Hippocampal formation (tissue), 2 donors: Measurements from ENCODE around the gene SCN1B.
A peak's percentile ranks its signal among the peaks of the same experiment; 100 is the strongest.

Experiments used
- DNase-seq, 2 donors: peaks; one replicate each; lab custom pipeline; 2025; lab: John Stamatoyannopoulos, UW

Gene SCN1B

GRCh38 chr19:35053667-35054293, 23.5 kb downstream of the SCN1B start:
- no peak for DNase-seq

GRCh38 chr19:35054626-35055025, 24.4 kb downstream of the SCN1B start:
- no peak for DNase-seq

GRCh38 chr19:35055715-35056179, 25.5 kb downstream of the SCN1B start:
- DNase-seq = no peak

DNA sequence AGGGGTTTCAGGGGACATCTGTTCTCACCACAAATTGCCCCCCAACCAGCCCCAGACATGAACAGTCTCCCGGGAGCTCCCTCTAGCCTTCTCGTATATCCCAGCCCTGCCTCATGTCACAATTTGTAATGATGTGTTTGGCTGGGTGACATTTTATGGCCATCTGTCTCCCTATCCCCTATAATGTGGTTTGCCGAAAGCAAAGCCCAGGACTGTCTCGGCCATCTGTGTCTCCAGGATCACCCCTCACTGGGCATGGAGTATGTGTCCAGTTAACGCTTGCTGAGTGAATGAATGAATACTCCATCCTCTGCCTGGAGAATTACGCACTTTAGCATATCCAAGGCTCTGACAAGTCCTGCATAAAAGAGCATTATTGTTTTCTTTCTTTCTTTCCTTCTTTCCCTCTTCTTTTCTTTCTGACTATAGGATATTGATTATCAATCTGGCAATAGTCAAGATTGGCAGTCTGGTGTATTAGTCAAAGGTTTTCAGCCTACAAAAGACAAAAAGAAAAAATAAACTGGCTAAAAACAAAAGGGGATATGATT, 26.3 kb downstream of the SCN1B start:
- DNase-seq = no peak

DNA sequence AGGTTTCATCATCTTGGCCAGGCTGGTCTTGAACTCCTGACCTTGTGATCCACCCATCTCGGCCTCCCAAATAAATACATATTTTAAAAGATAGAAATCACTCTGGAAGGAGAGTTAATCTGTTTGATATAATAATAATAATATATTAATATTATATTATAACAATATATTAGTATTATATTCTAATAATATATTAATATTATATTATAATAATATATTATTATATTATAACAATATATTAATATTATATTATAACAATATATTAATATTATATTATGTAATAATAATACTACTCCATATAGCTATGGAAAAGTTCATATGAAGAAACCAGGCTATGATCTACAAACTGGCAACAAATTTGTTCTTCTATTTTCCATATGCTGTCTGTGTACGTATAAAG, 28.1 kb downstream of the SCN1B start:
- no peak for DNase-seq

DNA sequence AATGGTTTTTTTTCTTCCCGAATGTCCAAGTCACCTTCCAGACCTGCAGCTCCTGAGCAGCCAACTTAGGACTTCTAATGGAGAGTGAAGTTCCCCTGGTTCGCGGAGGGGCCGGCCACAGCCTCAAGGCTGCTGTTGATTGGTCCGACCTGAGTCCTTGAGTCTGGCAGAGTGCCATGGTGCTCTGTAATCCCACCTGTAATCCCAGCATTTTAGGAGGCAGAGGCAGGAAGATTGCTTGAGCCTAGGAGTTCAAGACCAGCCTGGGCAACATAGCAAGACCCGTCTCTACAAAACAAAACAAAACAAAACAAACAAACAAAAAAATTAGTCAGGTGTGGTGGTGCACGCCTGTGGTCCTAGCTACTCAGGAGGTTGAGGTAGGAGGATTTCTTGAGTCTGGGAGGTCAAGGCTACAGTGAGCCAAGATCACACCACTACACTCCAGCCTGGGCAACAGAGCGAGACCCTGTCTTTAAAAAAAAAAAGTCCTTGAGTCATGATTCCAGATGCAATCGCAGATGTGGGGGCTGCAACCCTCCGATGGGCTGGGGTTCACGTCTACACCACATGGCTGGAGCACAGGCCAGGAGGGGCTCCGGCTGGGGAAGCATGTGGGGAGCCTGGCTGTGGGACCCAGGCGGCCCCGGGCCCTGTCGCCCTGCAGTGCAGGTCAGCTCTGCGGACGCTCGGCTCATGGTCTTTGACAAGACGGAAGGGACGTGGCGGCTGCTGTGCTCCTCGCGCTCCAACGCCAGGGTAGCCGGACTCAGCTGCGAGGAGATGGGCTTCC, 28.9 kb downstream of the SCN1B start:
- no peak for DNase-seq

DNA sequence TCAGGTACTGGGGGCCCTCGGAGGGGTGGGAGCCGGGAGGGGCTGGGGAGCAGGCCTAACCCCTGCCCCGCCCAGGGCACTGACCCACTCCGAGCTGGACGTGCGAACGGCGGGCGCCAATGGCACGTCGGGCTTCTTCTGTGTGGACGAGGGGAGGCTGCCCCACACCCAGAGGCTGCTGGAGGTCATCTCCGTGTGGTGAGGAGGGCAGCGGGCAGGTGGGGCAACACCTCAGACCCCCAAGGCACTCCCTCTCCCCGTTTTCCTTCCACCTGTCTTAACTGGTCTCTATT, 29.5 kb downstream of the SCN1B start:
- DNase-seq = no peak

GRCh38 chr19:35060160-35060855, 30.0 kb downstream of the SCN1B start:
- no peak for DNase-seq

DNA sequence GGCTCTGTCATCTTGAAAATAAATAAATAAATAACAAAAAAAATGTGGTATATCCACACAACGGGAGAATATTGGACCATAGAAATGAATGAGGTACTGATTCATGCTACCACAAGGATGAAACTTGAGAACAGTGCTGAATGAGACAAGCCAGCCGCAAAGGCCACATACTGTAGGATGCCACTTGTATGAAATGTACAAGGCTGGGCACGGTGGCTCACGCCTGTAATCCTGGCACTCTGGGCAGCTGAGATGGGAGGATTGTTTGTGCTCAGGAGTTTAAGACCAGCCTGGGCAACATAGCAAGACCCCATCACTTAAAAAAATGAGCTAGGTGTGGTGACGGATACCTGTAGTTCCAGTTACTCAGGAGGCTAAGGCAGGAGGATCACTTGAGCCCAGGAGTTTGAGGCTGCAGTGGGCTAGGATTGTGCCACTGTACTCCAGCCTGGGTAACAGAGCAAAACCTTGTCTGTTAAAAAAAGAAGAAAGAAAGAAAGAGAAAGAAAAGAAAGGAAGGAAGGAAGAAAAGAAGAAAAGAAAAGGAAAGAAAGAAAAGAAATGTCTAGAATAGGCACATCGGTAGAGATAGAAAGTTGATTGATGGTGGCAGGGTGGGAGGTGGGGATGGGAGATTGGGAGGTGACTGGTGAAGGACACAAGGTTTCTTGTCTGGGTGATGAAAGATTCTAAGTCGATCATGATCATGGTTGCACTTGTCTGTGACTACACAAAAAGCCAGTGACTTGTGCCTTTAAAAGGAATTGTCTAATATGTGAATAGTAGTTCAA, 31.5 kb downstream of the SCN1B start:
- no peak for DNase-seq

DNA sequence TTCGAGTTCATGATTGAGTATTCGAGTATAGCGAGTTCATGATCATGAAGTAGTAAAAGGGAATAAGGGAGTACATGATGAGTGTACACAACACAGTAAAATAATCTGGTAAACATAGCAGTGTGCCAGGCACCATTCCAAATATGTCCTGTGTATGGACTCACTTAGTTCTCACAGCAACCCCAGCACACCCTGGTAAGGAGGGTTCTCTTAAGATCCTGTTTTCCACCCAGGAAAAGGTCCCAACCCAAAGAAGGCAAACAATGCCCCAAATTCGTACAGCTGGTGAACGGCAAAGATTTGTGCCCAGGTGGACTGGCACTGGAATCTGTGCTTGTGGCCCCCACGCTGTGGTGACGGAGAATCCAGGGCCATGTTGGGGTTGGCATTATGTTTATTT, 32.7 kb downstream of the SCN1B start:
- DNase-seq = no peak

GRCh38 chr19:35063940-35064818, 33.9 kb downstream of the SCN1B start:
- no peak for DNase-seq

DNA sequence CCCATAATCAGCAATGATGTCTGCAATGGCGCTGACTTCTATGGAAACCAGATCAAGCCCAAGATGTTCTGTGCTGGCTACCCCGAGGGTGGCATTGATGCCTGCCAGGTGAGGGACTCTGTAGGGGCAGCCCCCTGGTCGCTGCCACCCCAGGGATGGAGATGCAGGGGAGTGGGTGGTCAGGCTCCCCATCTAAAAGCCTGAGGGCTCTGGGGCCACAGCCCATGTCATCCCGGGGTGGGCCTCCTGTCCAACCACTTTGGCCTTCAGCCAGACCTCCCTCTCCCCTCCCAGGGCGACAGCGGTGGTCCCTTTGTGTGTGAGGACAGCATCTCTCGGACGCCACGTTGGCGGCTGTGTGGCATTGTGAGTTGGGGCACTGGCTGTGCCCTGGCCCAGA, 35.3 kb downstream of the SCN1B start:
- DNase-seq = no peak

- no peak for DNase-seq
Measured at GRCh38 chr19:35066121-35066520, 35.9 kb downstream of the SCN1B start.

DNA sequence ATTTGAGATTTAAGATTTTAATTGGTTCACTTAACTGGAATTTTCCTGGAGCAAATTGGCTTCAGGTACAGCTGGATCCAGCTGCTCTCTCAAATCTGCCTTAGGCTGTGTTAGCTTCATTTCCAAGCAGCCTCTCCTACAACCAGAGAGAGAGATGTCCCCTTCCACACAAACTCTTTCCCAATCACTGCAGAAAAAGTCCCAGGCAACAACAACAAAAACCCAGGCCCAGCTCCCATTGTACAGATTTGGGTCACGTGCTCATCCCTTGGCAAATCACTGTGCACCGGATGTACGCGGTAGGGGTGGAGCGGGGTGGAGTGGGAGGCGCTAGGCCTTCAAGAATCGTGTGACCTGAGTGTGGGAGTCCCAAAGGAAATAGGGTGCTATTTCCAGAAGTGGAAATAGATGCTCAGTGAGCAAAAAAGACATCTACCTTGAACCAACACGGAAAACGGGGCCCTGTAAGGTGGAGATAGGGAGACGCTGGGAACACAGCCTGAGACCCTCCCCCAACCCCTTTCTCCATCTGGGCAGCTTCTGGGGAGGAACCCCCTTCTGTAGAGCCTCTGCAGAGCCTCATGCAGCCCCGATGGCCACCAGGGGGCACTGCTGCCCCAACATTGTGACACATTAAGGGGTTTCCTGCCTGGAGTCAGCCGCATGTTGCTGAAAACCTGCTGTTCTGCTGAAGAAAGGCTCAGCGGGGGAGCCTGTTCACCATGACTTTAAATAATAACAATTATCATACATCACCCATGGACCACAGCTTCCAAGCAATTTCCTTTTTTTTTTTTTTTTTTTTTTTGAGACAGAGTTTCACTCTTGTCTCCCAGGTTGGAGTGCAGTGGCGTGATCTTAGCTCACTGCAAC, 36.7 kb downstream of the SCN1B start:
- peak; percentile 68 to 74 for DNase-seq

DNA sequence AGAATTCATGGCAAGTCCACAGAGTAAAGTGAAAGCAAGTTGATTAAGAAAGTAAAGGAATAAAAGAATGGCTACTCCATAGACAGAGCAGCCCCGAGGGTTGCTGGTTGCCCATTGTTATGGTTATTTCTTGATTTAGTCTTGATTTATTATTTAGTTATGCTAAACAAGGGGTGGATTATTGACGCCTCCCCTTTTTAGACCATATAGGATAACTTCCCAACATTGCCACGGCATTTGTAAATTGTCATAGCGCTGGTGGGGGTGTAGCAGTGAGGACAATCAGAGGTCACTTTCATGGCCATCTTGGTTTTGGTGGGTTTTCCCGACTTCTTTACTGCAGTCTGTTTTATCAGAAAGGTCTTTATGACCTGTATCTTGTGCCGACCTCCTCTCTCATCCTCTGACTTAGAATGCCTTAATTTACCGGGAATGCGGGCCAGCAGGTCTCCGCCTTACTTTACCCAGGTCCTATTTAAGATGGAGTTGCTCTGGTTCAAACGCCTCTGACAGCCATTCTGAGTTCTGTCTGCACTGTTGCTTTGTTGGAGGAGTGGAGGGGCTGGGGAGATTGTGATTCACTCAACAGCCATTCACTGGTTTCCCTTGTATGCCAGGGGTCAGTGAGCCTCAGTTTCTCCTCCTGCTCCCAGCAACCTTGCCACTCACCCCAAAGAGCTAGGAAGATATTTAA, 38.8 kb downstream of the SCN1B start:
- no peak for DNase-seq

DNA sequence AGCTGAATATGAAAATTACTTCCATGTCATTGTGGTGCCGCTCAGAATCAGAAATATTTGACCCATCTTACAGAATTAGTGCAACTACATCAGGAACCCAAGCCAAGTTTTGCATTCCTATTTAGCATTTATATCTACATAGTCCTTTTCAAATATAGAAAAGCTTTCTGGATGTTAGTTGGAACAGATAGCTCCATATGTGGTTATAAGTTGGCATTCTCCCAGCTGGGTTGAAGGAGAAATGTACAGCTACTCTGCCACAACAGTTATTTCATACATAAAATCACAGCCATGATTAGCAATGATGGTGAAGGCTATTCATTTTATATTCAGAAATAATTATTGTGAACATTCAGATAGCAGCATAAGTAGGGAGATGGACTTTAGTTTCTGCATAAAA, 39.4 kb downstream of the SCN1B start:
- no peak for DNase-seq

DNA sequence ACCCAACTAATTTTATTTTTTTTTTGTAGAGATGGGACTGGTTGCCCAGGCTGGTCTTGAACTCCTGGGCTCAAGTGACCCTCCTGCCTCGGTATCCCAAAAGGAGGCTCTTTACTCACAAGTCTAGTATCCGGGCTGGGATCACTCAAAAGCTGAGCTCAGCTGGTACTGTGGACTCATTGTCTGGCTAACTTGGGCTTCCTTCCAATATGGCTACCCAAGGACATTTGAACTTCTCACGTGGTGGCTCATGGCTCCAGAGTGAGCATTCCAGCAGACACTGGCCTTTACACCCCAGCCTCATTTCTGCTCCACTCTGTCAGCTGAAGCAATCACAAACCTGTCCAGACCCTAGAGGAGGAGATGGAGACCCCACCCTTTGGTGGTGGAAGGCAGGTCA, 40.2 kb downstream of the SCN1B start:
- DNase-seq = no peak

DNA sequence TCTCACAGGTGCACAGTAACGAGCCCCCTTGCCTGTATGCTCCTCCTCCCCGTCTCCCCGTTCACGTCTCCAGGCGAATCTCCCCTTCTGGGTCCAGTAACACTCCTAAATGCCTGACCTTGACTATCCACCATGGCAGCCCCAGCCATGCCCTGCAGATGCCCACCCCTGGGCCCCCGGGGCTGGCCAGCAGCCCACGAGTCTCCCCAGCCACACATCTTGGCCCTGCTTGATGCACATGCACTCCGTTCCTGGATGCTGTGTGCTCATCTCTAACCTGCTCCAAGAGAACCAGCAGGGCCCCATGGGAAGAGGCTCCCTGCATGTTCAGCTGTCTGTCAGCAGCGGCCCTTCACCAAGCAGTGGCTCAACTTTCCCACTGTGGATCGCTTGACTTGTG, 43.2 kb downstream of the SCN1B start:
- DNase-seq = no peak

GRCh38 chr19:35073941-35074340, 43.7 kb downstream of the SCN1B start:
- DNase-seq = no peak
